Ascending aorta (tissue), 2 donors: ENCODE measurements around the gene ZPLD1. TPM values are rescaled to one million over a fixed set of nuclear protein-coding genes. Genes with fewer than 3 reads are reported as not detected.

ENCODE experiments used
- DNase-seq, 2 donors: peaks; one replicate each; pipeline ENCODE4 v3.0.0-alpha.2; 2019; ENCODE audit warnings: low spot score in 2 of 2
- H3K27ac ChIP-seq, 2 donors: fragments of 200-600 bp; sonication (generic); one replicate each; pipeline ENCODE4 v1.5.1; 2016 to 2017; ENCODE audit warnings: mild to moderate bottlenecking in 1 of 2
- H3K27me3 ChIP-seq: fragments of 200-600 bp; sonication (generic); one replicate; pipeline ENCODE4 v1.5.1; 2017
- H3K36me3 ChIP-seq, 2 donors: fragments of 200-600 bp; sonication (generic); one replicate each; pipeline ENCODE4 v1.5.1; 2016
- H3K4me1 ChIP-seq, 2 donors: fragments of 200-600 bp; sonication (generic); one replicate each; pipeline ENCODE4 v1.5.1; 2016 to 2017; ENCODE audit warnings: mild to moderate bottlenecking in 1 of 2
- H3K4me3 ChIP-seq, 2 donors: fragments of 200-600 bp; sonication (generic); one replicate each; pipeline ENCODE4 v1.5.1; 2016 to 2017; ENCODE audit warnings: mild to moderate bottlenecking in 1 of 2
- H3K9me3 ChIP-seq, 2 donors: fragments of 200-600 bp; sonication (generic); one replicate each; pipeline ENCODE4 v1.5.1; 2016
- CTCF ChIP-seq, 3 experiments: fragments of 200-600 bp in 2 of 3; fragments of 450-650 bp in 1 of 3; sonication (generic) in 2 of 3; IDR thresholded peaks; one replicate each; pipeline ENCODE4 v1.5.1; 2016 to 2019; ENCODE audit warnings: antibody characterized with exemption in 3 of 3, mild to moderate bottlenecking in 1 of 3, moderate library complexity in 1 of 3
- intact Hi-C: fragments of 100-400 bp; cut with DNase I; formaldehyde crosslinking; loops from one replicate; pipeline ENCODE4 v1.15.1; 2023
- total RNA-seq: library from RNA; depleted of rRNA; stranded (reverse); fragments of >200 nt; gene quantifications from one replicate; pipeline ENCODE4 v1.1.0, GENCODE V29; 2016

Gene ZPLD1
- not detected for total RNA-seq

DNA sequence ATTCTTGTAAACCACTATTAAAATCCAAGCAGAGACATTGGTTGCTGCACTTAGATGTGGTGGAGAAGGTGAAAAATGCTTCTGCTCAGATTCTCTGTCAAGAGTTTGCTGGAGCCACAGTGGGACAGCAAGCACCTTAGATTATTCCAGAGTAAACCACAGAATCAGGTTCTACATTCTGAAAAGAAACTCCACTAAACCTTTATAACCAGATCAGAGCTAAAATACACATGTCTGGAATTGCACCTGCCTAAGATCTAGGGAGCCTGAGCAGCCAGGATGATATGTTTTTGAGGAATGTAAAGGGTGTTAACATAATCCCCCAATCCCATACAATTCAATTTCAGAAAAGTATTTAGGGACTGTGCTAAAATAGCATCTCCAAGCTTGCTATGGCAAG is at the start of gene ZPLD1:
Gene ZPLD1 (plus strand): TSS at position 301 of the 400 bp plus-strand sequence. CDS start 3,473 bp downstream, outside the sequence.
- intact Hi-C loops: no loop called here
- no peak within 1 kb of the TSS for H3K27ac ChIP-seq
- H3K36me3 ChIP-seq: no peaks in the 10 kb centered on the region
- no peak for TF ChIP-seq CTCF (IDR thresholded peaks at IDR 0.05)
- no peak within 1 kb of the TSS for H3K4me3 ChIP-seq
- H3K4me1 ChIP-seq: no peaks in the 10 kb centered on the region
- no peaks in the 10 kb centered on the region for H3K27me3 ChIP-seq
- H3K9me3 ChIP-seq: no peaks in the 10 kb centered on the region
- DNase-seq: no peak

DNA sequence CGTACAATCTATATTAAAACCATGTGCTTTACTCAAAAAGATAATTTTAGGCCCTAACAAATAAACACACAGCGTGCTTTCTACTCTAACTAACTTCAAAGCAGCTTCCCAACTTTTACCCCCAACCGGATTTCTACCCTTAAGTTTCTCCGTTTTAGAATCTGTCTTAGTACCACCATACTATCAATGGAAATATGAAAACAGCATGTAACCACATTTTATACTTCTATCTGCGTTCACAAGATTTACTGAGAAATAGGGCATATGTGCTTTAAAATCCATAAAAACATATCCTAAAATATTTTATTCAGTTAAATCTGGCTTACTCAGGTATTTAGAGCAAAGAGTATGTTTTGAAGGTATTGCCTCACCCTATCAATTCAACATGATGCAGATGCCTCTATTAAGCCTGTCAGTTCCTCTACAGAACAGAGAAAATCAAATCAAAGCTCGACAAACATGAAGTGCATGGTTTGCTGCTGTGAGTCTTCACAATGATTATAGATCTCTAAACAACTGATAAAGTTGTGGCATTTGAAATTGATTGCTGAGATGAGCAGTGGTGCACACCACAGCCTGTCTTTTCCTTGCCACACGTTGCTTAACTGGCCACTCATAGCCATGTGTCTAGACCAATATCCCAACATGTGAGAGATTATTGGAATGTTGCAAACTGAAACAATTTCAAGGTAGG is 44.5 kb upstream of the ZPLD1 start:
- Histone ChIP-seq H3K27me3 (no peaks in the 10 kb centered on the region), H3K27ac (no peak overlapping the region), H3K4me1 (no peaks in the 10 kb centered on the region), H3K4me3 (no peak overlapping the region), H3K36me3 (no peaks in the 10 kb centered on the region), H3K9me3 (no peaks in the 10 kb centered on the region)
- intact Hi-C loops: no loop called here
- no peak for DNase-seq
- no peak for TF ChIP-seq CTCF (IDR thresholded peaks at IDR 0.05)

DNA sequence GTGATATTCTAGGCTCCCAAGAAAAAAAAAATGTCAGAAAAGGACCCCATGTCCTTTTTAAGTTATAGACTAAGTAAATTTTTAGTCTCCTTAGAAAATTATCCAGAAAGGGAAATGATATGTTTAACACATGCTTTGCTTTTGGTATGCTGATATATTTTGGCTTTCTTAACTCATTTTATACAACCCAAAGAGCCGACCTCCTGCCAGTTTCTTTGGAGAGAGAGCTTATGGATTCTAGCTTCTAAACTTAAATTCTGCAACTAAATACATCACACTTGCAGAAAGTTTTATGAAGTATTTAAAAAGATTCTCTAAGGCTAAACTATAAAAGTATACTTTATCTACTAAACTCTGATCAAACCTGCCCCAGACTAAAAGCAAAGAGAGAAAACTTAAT is 43.9 kb upstream of the ZPLD1 start:
- H3K27me3 ChIP-seq: no peaks in the 10 kb centered on the region
- TF ChIP-seq CTCF (IDR thresholded peaks at IDR 0.05): no peak
- H3K36me3 ChIP-seq: no peaks in the 10 kb centered on the region
- H3K9me3 ChIP-seq: no peaks in the 10 kb centered on the region
- H3K4me1 ChIP-seq: no peaks in the 10 kb centered on the region
- H3K4me3 ChIP-seq: no peak overlapping the region
- no peak for DNase-seq
- intact Hi-C loops: no loop called here
- no peak overlapping the region for H3K27ac ChIP-seq

DNA sequence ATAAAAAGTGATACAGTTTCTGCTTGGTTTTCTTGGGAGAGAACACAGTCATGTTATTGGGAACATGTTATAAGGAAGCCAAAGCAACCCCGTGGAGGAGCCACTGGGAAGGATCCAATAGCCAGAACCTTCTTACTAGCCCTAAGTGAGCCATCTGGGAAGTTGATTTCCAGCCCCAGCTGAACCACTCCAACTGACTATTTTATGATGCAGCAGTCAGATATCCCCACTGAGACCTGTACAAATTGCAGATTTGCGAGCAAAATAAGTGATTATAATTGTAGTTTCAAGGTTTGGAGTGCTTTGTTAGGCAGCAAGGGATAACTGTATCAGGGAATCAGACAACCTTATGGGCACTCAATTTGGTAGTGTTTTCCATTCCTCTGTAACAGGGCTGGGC is 43.3 kb upstream of the ZPLD1 start:
- Histone ChIP-seq H3K36me3 (no peaks in the 10 kb centered on the region), H3K4me3 (no peak overlapping the region), H3K27ac (no peak overlapping the region), H3K9me3 (no peaks in the 10 kb centered on the region), H3K4me1 (no peaks in the 10 kb centered on the region), H3K27me3 (no peaks in the 10 kb centered on the region)
- no peak for TF ChIP-seq CTCF (IDR thresholded peaks at IDR 0.05)
- DNase-seq: no peak
- intact Hi-C loops: no loop called here

DNA sequence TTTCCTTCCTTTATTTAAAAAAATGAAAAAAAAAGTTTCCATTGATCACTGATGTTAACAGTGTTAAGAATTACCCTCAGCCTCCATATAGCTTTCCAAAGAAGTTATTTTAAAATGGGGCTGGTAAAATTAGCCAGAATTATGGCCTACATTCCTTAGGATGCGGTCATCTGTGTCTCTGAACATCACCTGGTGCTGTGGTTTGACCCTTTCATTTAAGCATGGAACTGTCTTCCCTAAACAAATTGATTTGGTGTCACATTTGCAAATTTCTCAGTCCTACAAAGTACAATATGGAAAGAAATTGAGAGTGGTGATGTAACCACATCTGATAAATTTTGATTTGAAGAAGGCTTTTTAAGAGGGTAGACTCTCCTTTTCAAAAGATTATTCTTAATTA is 40.3 kb upstream of the ZPLD1 start:
- H3K27me3 ChIP-seq: no peaks in the 10 kb centered on the region
- H3K36me3 ChIP-seq: no peaks in the 10 kb centered on the region
- intact Hi-C loops: no loop called here
- no peak for DNase-seq
- no peak overlapping the region for H3K4me3 ChIP-seq
- H3K9me3 ChIP-seq: no peaks in the 10 kb centered on the region
- no peak overlapping the region for H3K27ac ChIP-seq
- TF ChIP-seq CTCF (IDR thresholded peaks at IDR 0.05): no peak
- no peaks in the 10 kb centered on the region for H3K4me1 ChIP-seq

- no peak for TF ChIP-seq CTCF (IDR thresholded peaks at IDR 0.05)
- Histone ChIP-seq H3K9me3 (no peaks in the 10 kb centered on the region), H3K27me3 (no peaks in the 10 kb centered on the region), H3K36me3 (no peaks in the 10 kb centered on the region), H3K4me1 (no peaks in the 10 kb centered on the region), H3K4me3 (no peak overlapping the region), H3K27ac (no peak overlapping the region)
- DNase-seq: no peak
- intact Hi-C loops: no loop called here
Observed at GRCh38 chr3:102398176-102398575, 36.6 kb upstream of the ZPLD1 start.
